ENCODE data around the gene ABCC4. TPM values are rescaled to one million over a fixed set of nuclear protein-coding genes. Genes with fewer than 3 reads are reported as not detected.
"Not testable (repeated sequence)": the region's sequence is repeated elsewhere in the genome, so short reads cannot be mapped to it uniquely, and the experiment has no call there.

The ABCC4 gene
- polyA plus RNA-seq, 6 donors from 2014 or later = 0.27 to 2.3 (median 1.5) TPM; not detected in 1

DNA sequence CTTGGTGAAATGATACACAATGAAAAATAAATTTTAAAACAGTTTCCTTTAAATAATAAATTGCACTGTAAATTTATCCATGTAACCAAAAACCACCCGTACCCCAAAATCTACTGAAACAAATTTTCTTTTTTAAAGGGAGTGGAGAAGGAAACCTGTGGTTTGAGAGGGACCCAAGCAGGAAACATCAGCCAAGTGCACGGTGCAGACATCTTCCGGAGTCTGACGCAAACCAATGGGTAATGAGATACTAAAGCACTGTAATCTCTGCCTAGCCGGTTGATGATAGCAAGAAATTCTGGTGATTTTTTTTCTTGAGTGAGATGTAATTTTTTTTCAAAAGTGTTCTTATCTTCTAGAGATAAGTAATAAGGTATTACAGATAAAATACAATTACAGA lies 115.4 kb downstream of the ABCC4 start:
- ATAC-seq (ENCODE audit: low read depth in 2 of 2) (peak; percentile 73 to 82), DNase-seq (no peak)
- peak overlapping the region in 6 of 8 donors; percentile 13 to 80 (median 70) for H3K4me3 Mint-ChIP-seq
- peak overlapping the region in 3 of 6 donors; percentile 19 to 87 (median 28) for H3K27ac Mint-ChIP-seq
- peaks cover 0 to 22% (median 12%) of the 10 kb centered on the region in 3 donors for H3K4me1 Mint-ChIP-seq
- H3K36me3 Mint-ChIP-seq = no peaks in the 10 kb centered on the region
- H3K27me3 Mint-ChIP-seq = peaks cover 0 to 3% (median 0%) of the 10 kb centered on the region in 3 donors
- H3K9me3 Mint-ChIP-seq = no peaks in the 10 kb centered on the region

DNA sequence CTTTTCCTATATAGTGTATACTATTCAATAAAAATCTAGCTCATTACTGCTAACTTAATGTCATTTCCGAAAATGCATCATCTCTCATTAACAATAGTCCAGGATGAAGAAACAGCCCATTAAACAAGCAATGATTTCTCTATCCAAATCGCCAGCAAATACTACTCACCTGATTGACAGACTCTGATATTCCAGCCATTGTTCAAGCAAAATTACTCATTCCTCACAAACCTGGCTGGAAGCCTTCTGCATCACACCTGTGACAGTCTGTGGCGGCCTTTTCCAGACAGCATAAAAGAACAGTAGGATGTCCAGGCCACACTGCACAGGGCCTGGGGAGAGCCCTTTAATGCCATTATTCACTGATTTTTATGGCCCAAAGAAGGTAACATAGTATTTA lies 115.9 kb downstream of the ABCC4 start:
- ATAC-seq (ENCODE audit: low read depth in 2 of 2) (no peak), DNase-seq (no peak)
- H3K27ac Mint-ChIP-seq = peak overlapping the region in 1 of 6 donors; percentile 87
- no peaks in the 10 kb centered on the region for H3K9me3 Mint-ChIP-seq
- peak overlapping the region in 2 of 8 donors; percentile 65 to 80 for H3K4me3 Mint-ChIP-seq
- H3K27me3 Mint-ChIP-seq = peaks cover 0 to 3% (median 0%) of the 10 kb centered on the region in 3 donors
- no peaks in the 10 kb centered on the region for H3K36me3 Mint-ChIP-seq
- H3K4me1 Mint-ChIP-seq = peaks cover 0 to 22% (median 12%) of the 10 kb centered on the region in 3 donors

DNA sequence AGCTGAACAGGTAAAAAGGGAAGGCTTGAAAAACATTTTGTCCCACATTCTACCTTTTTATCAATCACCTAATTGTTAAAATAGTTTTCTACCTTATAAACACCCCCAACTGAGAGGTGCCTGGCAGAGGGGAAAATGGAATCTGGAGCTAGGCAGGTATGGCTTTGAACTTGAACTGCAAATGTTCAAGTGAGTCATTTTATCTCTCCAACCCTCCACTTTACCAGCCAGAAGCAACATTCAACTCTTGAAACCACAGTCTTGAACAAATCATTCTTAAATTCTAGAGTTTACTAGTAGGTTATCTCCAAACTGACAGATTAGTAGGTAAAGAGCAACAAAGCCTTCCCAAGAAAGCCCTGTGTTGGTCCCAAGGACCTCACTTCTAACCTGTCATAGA lies 116.9 kb downstream of the ABCC4 start:
- ATAC-seq (ENCODE audit: low read depth in 2 of 2) (no peak), DNase-seq (no peak)
- peaks cover 0 to 22% (median 12%) of the 10 kb centered on the region in 3 donors for H3K4me1 Mint-ChIP-seq
- no peaks in the 10 kb centered on the region for H3K36me3 Mint-ChIP-seq
- no peaks in the 10 kb centered on the region for H3K9me3 Mint-ChIP-seq
- peaks cover 0 to under 1% (median 0%) of the 10 kb centered on the region in 3 donors for H3K27me3 Mint-ChIP-seq
- H3K4me3 Mint-ChIP-seq = no peak overlapping the region
- H3K27ac Mint-ChIP-seq = no peak overlapping the region

GRCh38 chr13:95182570-95183265 lies 118.5 kb downstream of the ABCC4 start:
- H3K9me3 Mint-ChIP-seq = peaks cover 0 to 10% (median 2%) of the 10 kb centered on the region in 7 donors
- ATAC-seq (ENCODE audit: low read depth in 2 of 2) (no peak), DNase-seq (no peak)
- peaks cover 9 to 11% of the 10 kb centered on the region in 2 donors for H3K36me3 Mint-ChIP-seq
- no peak overlapping the region for H3K27ac Mint-ChIP-seq
- H3K4me1 Mint-ChIP-seq = peaks cover 0 to 20% (median 12%) of the 10 kb centered on the region in 3 donors
- no peaks in the 10 kb centered on the region for H3K27me3 Mint-ChIP-seq
- no peak overlapping the region for H3K4me3 Mint-ChIP-seq

DNA sequence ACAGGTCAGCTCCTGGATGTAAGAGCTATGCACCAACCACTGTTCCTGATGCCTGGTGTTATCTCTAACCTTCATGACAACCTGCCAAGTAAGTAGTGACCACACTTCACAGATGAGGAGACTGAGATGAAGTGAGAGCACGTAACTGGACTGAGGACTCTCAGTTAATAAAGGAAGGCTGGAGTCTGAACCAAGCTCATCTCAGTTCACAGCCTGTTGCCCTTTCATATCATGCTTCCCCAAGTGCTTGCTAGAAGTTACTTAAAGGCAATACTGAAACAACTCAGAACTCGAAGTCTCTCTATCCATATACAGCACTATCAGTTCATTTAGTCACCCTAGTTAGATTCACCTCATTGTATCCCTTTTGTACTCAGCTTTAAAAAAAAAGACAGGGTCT lies 119.7 kb downstream of the ABCC4 start:
- H3K36me3 Mint-ChIP-seq = peaks cover 9 to 15% of the 10 kb centered on the region in 2 donors
- DNase-seq (no peak), ATAC-seq (ENCODE audit: low read depth in 2 of 2) (no peak)
- H3K27ac Mint-ChIP-seq = peak overlapping the region in 1 of 6 donors; percentile 73
- H3K4me3 Mint-ChIP-seq = no peak overlapping the region
- no peaks in the 10 kb centered on the region for H3K27me3 Mint-ChIP-seq
- H3K4me1 Mint-ChIP-seq = peaks cover 0 to 18% (median 12%) of the 10 kb centered on the region in 3 donors
- peaks cover 0 to 10% (median 2%) of the 10 kb centered on the region in 7 donors for H3K9me3 Mint-ChIP-seq

- H3K4me3 Mint-ChIP-seq = no peak overlapping the region
- H3K36me3 Mint-ChIP-seq = peaks cover 9 to 15% of the 10 kb centered on the region in 2 donors
- no peak overlapping the region for H3K27ac Mint-ChIP-seq
- H3K9me3 Mint-ChIP-seq = peaks cover 0 to 10% (median 2%) of the 10 kb centered on the region in 7 donors
- no peak for ATAC-seq (ENCODE audit: low read depth in 2 of 2)
- no peaks in the 10 kb centered on the region for H3K27me3 Mint-ChIP-seq
- H3K4me1 Mint-ChIP-seq = peaks cover 0 to 10% (median 5%) of the 10 kb centered on the region in 3 donors
- DNase-seq = no peak
Observed at GRCh38 chr13:95180513-95181245, 120.6 kb downstream of the ABCC4 start.

DNA sequence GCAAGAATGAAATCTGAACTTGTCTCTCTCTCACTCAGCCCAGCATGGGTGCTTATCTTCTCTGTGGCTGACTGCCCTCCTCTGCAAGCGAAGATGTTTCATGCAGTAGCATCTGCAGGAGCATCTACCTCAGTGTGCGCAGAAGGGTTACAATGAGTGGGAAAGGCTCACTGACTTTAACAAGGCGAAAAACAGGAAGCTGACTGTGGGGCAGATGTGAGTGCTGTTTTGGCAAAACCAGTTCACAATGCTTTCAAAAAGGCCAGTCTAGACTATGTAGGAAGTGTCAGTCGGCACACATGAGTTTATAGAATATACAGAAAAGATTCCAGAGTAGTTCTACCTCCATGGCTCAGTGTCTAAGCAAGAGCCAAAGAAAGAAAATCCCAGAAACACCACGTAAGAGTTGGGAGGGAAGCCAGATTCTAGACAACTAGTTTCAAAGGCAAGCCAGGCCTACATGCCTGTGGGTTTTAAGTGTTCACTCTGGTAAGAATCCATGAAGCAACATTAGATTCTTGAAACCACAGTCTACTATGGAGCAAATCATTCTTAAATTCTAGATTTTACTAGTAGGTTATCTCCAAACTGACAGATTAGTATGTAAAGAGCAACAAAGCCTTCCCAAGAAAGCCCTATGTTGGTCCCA lies 124.5 kb downstream of the ABCC4 start:
- ATAC-seq (ENCODE audit: low read depth in 2 of 2) (no peak), DNase-seq (no peak)
- Mint-ChIP-seq H3K9me3 (peaks cover 0 to 10% (median 2%) of the 10 kb centered on the region in 7 donors), H3K27me3 (no peaks in the 10 kb centered on the region), H3K36me3 (peaks cover 9 to 15% of the 10 kb centered on the region in 2 donors), H3K4me3 (no peak overlapping the region), H3K27ac (no peak overlapping the region), H3K4me1 (peaks cover 0 to 1% (median 0%) of the 10 kb centered on the region in 3 donors)

GRCh38 chr13:95174517-95174916 lies 126.7 kb downstream of the ABCC4 start:
- H3K4me1 Mint-ChIP-seq = no peaks in the 10 kb centered on the region
- H3K27ac Mint-ChIP-seq = no peak overlapping the region
- H3K4me3 Mint-ChIP-seq = no peak overlapping the region
- DNase-seq (no peak), ATAC-seq (ENCODE audit: low read depth in 2 of 2) (no peak)
- H3K36me3 Mint-ChIP-seq = peaks cover 9 to 15% of the 10 kb centered on the region in 2 donors
- H3K27me3 Mint-ChIP-seq = no peaks in the 10 kb centered on the region
- H3K9me3 Mint-ChIP-seq = peaks cover 0 to 10% (median 2%) of the 10 kb centered on the region in 7 donors

DNA sequence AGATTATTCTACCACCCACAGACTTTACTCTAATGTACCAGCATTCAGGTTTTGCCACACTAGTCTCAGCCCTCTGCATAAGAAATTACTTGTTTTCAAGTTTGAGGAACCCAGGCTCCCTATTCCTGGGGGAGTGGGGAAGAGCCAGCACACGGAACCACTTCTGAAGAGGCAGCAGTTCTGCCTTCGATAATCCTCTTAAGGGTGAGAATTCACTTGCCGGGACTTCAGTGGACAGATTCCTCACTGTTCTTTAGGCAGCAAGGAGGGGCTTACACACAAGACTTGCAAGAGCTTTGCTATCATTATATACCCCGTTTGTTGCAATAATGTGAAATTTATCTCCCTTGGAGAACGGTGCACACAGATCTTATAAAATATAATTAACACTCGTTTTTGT lies 133.1 kb downstream of the ABCC4 start:
- Mint-ChIP-seq H3K9me3 (no peaks in the 10 kb centered on the region), H3K4me1 (no peaks in the 10 kb centered on the region), H3K36me3 (peaks cover 0 to 12% of the 10 kb centered on the region in 2 donors), H3K27me3 (no peaks in the 10 kb centered on the region), H3K27ac (no peak overlapping the region), H3K4me3 (no peak overlapping the region)
- ATAC-seq (ENCODE audit: low read depth in 2 of 2) (no peak), DNase-seq (no peak)

- H3K4me1 Mint-ChIP-seq; H3K27ac Mint-ChIP-seq; H3K4me3 Mint-ChIP-seq; H3K27me3 Mint-ChIP-seq; DNase-seq; ATAC-seq (ENCODE audit: low read depth in 2 of 2); H3K9me3 Mint-ChIP-seq: not testable (repeated sequence)
- peaks cover 0 to 12% of the 10 kb centered on the region in 2 donors for H3K36me3 Mint-ChIP-seq
Observed at GRCh38 chr13:95167003-95167402, 134.2 kb downstream of the ABCC4 start.

- Mint-ChIP-seq H3K27ac (no peak overlapping the region), H3K9me3 (no peaks in the 10 kb centered on the region), H3K36me3 (peaks cover 0 to 15% of the 10 kb centered on the region in 2 donors), H3K4me3 (no peak overlapping the region), H3K4me1 (no peaks in the 10 kb centered on the region), H3K27me3 (no peaks in the 10 kb centered on the region)
- DNase-seq (no peak), ATAC-seq (ENCODE audit: low read depth in 2 of 2) (no peak)
Observed at GRCh38 chr13:95164830-95165229, 136.4 kb downstream of the ABCC4 start.

DNA sequence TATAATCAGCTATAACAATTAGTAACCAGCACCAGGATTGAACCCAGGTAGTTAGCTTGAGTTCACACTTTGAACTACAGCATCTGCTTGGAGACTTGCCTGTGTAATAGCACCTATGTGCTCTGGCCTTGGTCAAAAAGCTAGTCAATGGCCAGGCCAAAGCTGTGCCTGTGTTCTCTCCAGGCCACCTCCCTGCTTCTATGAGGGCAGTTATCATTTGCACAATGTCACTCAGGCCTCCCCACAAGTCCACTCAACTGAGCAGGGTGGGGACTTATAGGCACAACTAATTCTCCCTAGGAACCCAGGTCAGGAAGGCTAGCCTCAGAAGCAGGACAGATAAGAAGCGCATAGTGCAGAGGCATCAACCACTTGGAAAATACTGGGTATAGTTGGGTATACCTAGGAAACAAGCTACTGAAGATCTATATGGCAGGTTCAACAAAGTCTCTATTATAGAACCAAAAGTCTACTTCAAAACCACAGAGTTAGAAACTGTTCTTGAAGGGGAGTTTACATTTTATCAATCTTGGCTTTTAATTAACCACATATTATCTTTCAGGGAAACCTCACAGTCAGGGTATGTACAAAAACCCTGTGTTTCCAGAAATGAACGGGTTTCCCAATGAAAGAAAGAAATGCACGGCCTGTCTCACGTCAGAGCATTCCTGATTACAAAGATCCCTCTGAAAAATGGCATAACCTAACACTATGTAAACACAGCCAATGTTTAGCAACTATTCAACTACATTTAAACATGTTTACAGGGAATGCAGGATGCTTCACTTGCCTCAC lies 140.9 kb downstream of the ABCC4 start:
- Mint-ChIP-seq H3K4me3 (no peak overlapping the region), H3K27ac (no peak overlapping the region), H3K9me3 (no peaks in the 10 kb centered on the region), H3K36me3 (peaks cover 0 to 9% of the 10 kb centered on the region in 2 donors), H3K27me3 (no peaks in the 10 kb centered on the region), H3K4me1 (no peaks in the 10 kb centered on the region)
- DNase-seq (no peak), ATAC-seq (ENCODE audit: low read depth in 2 of 2) (no peak)

DNA sequence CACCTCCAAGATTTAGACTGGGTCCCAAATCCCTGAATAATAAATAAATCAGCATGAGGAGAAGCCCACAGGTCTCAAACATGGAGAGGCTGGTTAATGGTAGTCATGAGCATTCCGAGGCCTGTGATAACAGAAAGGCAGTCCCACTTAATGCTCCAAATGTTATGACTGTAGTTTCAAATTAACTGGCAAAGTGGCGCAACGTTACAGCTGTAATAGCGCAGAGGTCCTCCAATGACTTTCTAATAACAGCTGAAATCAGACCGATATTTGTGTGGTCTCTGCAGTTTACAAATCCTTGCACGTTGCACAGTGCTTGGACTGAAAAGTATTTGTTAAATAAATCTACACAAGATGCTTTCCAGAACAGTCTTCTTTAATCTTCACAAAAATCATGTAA lies 141.8 kb downstream of the ABCC4 start:
- DNase-seq (no peak), ATAC-seq (ENCODE audit: low read depth in 2 of 2) (no peak)
- H3K27me3 Mint-ChIP-seq = no peaks in the 10 kb centered on the region
- peaks cover 0 to 3% of the 10 kb centered on the region in 2 donors for H3K36me3 Mint-ChIP-seq
- H3K4me3 Mint-ChIP-seq = no peak overlapping the region
- no peaks in the 10 kb centered on the region for H3K9me3 Mint-ChIP-seq
- no peak overlapping the region for H3K27ac Mint-ChIP-seq
- no peaks in the 10 kb centered on the region for H3K4me1 Mint-ChIP-seq

Data from naive B cell (primary cell).